HepG2 (cell line): ENCODE data around the gene FPGS. TPM values are rescaled to one million over a fixed set of nuclear protein-coding genes. Genes with fewer than 3 reads are reported as not detected.

Source experiments
- BORCS8-MEF2B ChIP-seq: sonication (generic); formaldehyde crosslinking; IDR thresholded peaks from 2 replicates; pipeline ENCODE4 v1.8.0; 2022; ENCODE audit warnings: mild to moderate bottlenecking, missing genetic modification reagents
- HDAC2 ChIP-seq: sonication (generic); formaldehyde crosslinking; IDR thresholded peaks from 2 replicates; pipeline ENCODE4 v1.4.0; 2020; ENCODE audit warnings: missing genetic modification reagents
- HIC2 ChIP-seq: sonication (generic); formaldehyde crosslinking; IDR thresholded peaks from 2 replicates; pipeline ENCODE4 v1.9.0; 2022; ENCODE audit warnings: low read depth, missing genetic modification reagents
- HNF1B ChIP-seq: sonication (generic); formaldehyde crosslinking; IDR thresholded peaks from 2 replicates; pipeline ENCODE4 v1.5.1; 2020; ENCODE audit warnings: mild to moderate bottlenecking, moderate library complexity, missing genetic modification reagents
- MTERF4 ChIP-seq: sonication (generic); formaldehyde crosslinking; IDR thresholded peaks from 2 replicates; pipeline ENCODE4 v1.8.0; 2023; ENCODE audit warnings: mild to moderate bottlenecking, missing genetic modification reagents
- PATZ1 ChIP-seq: sonication (generic); formaldehyde crosslinking; IDR thresholded peaks from 2 replicates; pipeline ENCODE4 v1.4.0; 2020; ENCODE audit warnings: missing genetic modification reagents
- PHF20 ChIP-seq: sonication (generic); formaldehyde crosslinking; IDR thresholded peaks from 2 replicates; pipeline ENCODE4 v1.5.0; 2020; ENCODE audit warnings: mild to moderate bottlenecking, missing genetic modification reagents
- POLR2AphosphoS5 ChIP-seq: IDR thresholded peaks from 2 replicates; pipeline ENCODE4 v1.6.1; 2012; ENCODE audit warnings: low read depth, low read length
- ZMAT3 ChIP-seq: sonication (generic); formaldehyde crosslinking; conservative IDR thresholded peaks from 2 replicates; pipeline ENCODE4 v1.7.0; 2021; ENCODE audit warnings: missing genetic modification reagents
- ZNF564 ChIP-seq: sonication (generic); formaldehyde crosslinking; IDR thresholded peaks from 2 replicates; pipeline ENCODE4 v1.8.1; 2023; ENCODE audit warnings: mild to moderate bottlenecking, missing genetic modification reagents
- ZNF572 ChIP-seq: sonication (generic); formaldehyde crosslinking; IDR thresholded peaks from 2 replicates; pipeline ENCODE4 v1.5.1; 2020; ENCODE audit warnings: mild to moderate bottlenecking, missing genetic modification reagents
- ZNF687 ChIP-seq: sonication (generic); formaldehyde crosslinking; IDR thresholded peaks from 2 replicates; pipeline ENCODE4 v1.5.1; 2020; ENCODE audit warnings: mild to moderate bottlenecking, missing genetic modification reagents, moderate library complexity
- polyA plus RNA-seq, 8 experiments: library from polyadenylated mRNA; depleted of rRNA in 3 of 8; stranded (reverse) in 7 of 8; unstranded in 1 of 8; fragments of >200 nt; fragmentation: Illumina TruSeq in 4 of 8; extraction: Trizol in 4 of 8; gene quantifications; 2 replicates each; pipeline versions ENCODE4 v1.2.1 to v1.2.3, GENCODE V29; 2011 to 2016; ENCODE audit warnings: low read depth in 4 of 8, missing spikeins in 1 of 8, mixed read lengths in 1 of 8; ENCODE audit not compliant: insufficient read depth in 1 of 8
- total RNA-seq, 5 experiments: library from RNA; depleted of rRNA; stranded (reverse); fragments of >200 nt; fragmentation: Illumina TruSeq; extraction: Trizol; gene quantifications; 2 replicates each; pipeline ENCODE4 v1.2.3, GENCODE V29; 2016; ENCODE audit warnings: low read depth in 1 of 5

Gene FPGS
- total and polyA plus RNA-seq, 2 of the 13 experiments (the other 11 are each of a cell fraction or from before 2014, with no cell fraction given), result 35.6 to 36.8 TPM

- TF ChIP-seq MTERF4 (CRISPR knock-in tag) (0 out of 2 replicates have a peak, but pooled peaks have one; percentile 30), PHF20 (CRISPR knock-in tag) (0 out of 2 replicates have a peak, but pooled peaks have one; percentile 32), HIC2 (peak; percentile 35; the same call in 1 of the 2 replicates), BORCS8-MEF2B (CRISPR knock-in tag) (no peak), ZNF687 (peak; percentile 91), POLR2AphosphoS5 (peak; percentile 68; the same call in 1 of the 2 replicates), ZNF564 (CRISPR knock-in tag) (0 out of 2 replicates have a peak, but pooled peaks have one; percentile 18), HNF1B (CRISPR knock-in tag) (no peak; the same call in 1 of the 2 replicates), ZMAT3 (CRISPR knock-in tag) (0 out of 2 replicates have a peak, but pooled peaks have one; percentile 72), HDAC2 (peak; percentile 57; the same call in 1 of the 2 replicates), ZNF572 (no peak), PATZ1 (CRISPR knock-in tag) (peak; percentile 58)
Measured at GRCh38 chr9:127828262-127829031, 25.8 kb downstream of the FPGS start (continued).
